Stimulated activated CD8-positive, alpha-beta memory T cell treated with anti-CD3 and anti-CD28 coated beads, Interleukin-7, amount 100 ng/mL, for 1 hour (primary cell): ENCODE data around the gene PRKCE.

Source experiments
- DNase-seq, 2 donors: peaks; one replicate each; pipeline ENCODE4 v3.0.0-alpha.2; 2020; ENCODE audit warnings: low read depth in 2 of 2

Gene PRKCE

DNA sequence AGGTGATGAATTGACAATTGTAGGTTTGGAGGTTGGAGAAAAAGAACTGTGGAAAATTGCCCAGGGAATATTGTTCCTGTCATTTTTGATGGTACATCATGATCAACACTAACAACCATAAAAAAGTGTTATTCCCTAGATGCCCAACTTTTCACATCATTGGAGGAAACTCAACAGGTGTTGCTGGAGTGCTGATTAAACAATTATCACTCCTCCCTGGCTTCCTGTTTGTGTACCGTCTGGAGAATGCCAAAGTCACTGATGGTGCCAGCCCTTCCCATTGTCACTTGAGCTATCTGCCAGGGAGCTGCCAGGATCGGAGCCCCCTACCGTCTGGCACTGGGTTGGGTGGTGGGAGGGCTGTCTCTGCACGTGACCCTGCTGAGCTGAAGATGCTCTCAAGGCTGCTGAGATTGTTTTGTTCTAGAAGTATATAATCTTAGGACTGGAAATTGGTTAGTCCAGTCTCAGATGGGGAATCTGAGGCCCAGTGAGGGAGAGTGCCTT is 156.9 kb downstream of the PRKCE start:
- DNase-seq, result no peak

DNA sequence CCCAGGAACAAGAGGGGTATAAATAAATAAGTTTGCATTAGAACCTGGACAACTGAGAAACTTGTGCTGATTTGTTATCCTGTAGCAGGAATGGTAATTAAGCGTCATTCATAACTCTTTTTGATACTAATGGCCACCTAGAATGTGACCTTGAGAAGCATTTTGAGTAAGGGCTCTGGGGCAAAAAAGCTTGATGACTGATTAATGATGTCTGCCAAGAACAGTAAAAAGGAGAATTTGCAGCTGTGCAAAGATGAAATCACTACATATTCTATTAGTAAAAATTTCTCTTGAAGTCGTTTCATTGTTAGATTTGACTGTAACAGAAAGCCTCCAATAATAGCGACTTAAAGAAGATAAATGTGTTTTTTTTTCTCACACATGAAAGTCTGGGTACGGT is 157.7 kb downstream of the PRKCE start:
- DNase-seq, result no peak

DNA sequence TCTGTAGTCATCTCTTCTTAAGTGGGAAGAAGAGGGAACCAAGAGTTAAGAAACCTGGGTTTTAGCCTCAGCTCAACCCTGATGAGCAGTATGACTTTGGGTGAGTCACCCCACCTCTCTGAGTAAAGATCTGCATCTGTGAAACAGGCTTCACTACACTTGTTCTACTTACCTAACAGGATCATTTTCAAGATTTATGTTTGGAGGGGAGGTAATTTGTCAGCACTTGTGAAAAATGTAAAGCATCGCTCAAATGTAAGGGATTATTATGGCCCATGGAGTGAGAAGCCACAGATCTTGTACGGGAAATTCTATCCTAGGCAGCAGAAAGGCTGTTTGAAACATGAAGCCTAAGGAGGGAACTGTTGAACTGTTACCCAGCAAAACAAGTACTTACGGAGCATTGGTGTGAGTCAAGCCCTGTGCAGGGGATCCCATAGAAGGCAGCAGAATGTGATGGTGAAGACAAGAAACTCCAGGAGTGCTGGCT is 160.6 kb downstream of the PRKCE start:
- DNase-seq, result no peak

DNA sequence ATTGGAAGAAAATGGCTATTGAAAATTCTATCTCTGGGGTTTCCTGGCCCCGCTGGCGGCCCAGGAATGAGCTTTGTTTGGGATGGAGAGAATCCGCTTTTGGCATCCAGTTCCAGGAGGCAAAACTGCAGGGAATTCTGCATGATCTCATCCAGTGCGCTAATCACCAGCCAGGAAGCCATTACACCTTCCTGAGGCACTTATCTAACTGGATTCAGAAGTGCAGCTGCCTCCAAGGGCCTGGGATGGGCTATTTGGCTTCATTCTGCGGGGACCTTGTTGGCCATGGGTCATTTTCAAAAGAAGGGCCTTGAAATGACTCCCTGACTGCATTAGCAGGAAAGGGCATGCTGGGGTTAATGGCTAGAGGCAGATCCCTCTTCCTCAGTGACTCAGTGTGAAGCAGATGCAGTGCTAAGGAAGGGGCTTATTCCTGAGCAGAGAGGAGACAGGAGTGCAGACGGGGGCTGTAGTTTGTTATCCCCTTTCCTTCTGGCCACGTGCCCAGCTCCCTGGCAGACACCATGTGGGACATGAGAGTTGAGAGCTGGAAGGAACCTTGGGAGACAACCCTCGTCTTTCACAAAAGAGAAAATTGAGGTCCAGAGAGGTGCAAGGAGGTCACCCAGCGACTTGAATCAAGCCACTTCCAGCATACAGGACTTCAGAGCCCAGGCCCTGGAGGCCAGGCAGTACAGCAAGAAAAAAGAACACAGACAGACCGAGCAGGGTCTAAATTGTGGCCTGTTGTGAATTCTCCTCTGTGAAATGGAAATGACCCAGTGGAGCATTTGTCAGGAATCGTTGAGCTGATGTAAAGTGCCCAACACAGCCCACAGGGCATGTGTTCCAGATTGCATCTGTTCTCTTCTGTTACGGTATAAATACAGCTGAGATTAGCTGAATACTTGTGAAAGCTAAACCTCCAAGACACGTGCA is 161.8 kb downstream of the PRKCE start:
- no peak for DNase-seq

DNA sequence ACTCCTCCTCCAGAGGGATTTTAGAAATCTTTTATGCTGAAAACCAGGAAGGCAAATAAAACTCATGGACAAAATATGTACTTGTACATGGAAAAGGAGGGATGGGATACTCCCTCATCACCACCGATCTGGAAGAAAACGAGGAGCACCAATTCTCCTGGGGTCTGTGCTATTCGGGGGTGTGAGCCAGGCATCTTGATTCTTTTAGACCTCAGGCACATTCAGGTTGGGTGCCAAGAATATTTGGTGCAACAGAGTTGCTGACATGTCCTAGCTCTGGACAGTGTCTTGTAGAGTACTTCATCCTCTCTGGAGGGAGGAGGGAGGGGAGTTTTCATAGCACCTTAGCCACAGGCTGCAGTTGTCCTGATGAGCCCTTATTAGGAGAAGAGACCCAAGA is 163.0 kb downstream of the PRKCE start:
- DNase-seq, result no peak

DNA sequence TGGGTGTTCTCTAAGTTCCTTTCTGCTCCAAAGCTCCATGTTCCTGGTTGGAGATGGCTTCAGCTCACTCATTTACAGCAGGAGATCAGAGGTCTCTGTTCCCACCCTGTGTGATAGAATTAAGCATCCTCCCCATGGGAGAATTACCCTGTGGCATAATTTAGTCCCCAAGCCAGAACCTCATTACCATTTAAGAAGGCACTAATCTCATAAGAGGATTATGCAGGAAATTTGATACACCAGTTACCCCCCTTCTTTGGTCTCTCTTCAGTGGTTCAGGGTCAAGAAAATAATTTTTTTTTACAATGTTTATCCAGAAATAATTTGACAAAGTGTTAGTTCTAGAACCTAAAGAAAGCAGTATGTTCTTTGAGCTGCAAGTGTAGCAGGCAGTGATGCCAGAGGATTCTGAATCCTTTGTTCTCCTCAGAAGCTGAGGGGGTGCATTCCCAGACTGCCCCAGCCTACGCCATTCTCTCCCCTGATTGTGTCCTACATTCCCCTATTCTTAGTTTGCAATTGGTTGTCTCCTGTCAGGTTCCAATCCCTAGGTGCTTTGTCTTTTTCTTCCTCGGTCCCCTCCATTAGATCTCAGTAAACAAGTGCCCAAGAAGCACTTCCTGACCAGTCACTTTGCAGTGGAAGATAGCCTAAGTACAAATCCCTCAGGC is 163.6 kb downstream of the PRKCE start:
- DNase-seq, result no peak

DNA sequence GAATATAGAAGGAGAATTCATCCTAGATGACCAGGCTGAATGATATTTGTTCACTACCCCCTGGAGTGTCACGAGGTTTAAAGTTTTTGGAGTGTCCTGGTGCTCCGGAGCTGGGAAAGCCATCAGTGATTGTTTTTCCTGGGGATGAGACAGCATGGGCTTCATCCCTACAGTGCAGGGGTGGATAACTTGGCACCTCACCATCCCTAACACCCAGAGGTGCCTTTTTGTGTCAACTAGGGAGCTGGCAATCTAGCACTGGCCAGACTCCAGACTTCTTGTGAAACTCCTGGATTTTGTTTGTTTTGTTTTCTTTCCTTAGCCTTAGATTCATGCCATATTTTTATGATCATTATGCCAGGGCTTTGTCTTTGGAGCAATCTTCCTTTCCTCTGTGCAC is 164.8 kb downstream of the PRKCE start:
- DNase-seq, result no peak

DNA sequence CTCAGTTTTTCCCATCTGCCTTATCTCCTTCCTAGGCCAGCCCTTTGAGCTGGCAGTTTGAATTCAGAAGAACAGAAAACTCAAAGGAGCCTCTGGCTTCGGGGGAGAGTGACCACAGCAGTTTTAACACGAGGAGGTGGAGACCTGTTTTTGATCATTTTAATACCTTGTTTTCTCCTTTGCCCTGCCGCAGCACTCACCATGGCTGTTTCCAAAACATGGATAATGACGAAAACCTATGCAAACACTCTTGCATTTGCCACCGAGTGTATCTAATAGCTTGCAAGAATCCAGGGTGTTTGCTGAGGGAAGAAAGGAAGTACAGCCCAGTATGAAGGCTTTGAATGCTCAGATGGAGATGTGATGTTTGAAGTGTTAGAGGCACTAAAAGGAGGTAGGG is 167.1 kb downstream of the PRKCE start:
- DNase-seq, result no peak

DNA sequence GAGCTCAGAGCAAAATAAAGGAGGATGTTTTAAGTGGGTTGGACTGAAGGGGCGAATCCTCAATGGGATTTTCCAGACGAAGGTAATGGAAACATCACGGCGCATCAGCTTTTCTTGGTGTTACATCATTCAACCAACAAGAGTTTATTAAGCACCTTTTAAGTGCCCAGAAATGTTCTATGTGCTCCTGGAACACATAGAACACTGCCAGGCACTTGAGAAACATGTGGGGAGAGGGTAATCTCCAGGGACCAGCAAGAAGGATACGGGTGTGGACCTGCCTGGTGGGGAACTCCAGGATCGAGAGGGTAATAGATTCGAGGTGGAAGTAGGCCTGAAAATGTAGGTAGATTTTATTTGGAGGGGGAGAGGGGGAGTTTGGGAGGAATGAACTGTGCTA is 168.6 kb downstream of the PRKCE start:
- DNase-seq, result no peak

DNA sequence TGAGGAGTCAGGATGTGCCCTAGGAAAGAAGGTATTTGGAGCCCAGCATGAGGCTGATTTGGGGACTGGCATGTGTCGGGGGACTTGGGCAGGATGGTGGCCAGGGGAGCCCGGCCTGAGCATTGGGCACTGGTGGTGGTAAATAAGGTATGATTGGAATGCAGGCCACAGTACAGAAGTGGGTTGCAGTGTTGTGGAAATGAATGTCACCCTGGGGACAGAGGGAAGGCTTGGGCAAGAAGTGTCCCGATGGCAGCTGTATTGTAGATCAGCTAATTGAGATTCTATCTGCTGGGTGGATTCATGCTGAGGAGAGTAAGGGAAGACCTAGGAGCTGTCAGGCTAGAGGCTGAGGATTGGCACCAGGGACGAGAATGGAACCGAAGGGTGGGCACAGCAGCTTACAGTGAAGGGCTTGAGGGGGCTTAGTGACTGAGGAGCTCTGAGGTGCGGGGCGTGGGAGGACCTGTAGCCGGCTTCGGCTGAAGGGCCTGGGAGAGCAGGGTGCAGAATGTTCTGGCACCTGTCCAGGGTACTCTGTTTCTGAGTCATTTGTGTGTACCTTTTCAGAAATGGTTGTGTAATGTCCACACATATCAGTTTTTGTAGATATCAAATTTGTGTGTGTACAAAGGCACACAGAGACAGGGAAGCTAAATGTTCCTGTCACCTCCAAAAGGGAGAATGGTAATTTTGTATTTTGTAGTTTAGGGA is 170.2 kb downstream of the PRKCE start:
- no peak for DNase-seq

DNA sequence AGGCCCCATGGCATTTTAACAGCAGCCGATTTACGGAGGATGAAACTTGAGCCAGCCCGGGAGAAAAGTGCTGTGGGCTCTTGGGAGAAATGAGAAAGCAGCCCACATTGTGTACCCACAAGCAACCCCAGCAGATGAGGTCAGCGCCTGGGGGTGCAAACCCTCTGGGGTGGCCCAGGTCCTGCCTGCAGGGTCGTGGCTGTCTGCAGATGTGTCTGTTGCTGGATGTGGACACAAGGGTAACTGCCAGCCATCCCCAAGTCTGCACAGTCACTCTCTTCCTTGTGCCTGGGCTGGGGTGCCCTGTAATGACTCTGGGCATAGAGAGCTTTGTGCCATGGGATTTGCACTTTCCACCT is 170.8 kb downstream of the PRKCE start:
- no peak for DNase-seq

DNA sequence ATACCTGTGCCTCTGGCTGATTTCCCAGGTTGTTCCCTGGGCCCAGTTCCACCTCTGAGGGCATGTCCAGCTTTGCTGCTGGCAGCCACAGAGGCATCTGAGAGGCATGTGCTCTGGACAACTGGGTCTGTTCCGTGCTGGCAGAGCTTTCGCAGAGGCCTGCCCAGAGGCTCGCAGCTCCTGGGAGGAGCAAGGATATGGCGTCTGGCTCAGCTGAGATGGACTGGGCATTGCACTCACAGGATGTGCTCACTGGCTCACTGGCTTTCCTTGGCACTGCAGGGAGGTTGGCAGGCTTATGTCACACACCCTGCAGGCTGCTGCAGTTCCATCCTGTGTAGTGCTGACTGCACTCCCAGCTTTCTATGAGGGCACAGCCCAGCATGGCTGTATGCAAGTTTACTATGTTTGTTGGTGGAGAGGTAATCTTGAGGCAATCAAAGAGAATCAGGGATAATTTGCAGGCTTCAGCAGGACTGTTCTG is 172.3 kb downstream of the PRKCE start:
- no peak for DNase-seq

DNA sequence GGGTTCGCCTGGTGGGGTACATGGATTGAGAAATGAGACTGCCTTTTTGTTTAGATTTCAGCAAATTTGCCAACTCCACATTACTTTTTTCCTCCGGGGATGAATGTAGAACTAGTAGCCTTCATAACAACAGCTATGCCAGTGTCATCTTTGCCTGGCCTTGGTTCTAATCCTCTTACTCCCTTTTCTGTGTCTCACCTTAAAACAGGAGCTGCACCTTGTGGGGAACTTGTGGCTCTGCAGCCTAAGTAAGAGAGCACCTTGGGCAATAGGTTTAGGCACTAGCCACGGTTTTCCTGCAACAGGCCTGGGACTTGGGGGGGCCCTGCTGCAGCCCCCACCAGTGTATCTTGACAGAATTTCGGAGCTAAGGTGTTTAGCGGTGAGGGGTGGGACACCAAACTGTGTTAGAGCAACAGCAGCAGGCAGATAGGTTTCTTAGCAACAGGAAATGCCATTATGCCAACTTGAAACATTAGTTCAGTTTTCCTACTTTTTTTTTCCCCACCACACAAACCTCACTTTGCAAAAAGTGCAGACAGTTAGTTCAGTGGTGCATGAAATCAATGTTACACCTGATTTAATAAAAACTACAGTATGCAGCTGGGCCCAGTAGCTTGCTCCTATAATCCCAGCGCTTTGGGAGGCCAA is 173.7 kb downstream of the PRKCE start:
- DNase-seq, result no peak

DNA sequence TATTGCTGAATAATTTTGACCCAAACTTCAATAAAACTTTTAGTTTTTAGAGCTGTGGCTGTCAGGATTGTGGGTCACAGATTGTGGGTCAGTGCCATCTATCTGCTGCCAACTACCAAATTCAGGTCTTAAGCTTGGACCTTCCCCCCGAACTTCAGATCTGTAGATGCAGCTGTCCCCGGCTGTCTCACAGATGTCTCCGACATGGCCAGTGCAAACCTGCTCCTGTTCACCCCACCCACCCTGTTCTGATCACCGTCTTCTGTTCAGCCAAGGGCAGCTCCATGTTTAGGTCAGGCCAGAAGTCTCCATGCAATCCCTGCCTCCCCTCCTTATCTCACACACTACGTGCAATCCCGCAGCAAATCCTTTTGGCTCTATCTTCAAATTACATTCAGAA is 175.0 kb downstream of the PRKCE start:
- DNase-seq, result no peak

DNA sequence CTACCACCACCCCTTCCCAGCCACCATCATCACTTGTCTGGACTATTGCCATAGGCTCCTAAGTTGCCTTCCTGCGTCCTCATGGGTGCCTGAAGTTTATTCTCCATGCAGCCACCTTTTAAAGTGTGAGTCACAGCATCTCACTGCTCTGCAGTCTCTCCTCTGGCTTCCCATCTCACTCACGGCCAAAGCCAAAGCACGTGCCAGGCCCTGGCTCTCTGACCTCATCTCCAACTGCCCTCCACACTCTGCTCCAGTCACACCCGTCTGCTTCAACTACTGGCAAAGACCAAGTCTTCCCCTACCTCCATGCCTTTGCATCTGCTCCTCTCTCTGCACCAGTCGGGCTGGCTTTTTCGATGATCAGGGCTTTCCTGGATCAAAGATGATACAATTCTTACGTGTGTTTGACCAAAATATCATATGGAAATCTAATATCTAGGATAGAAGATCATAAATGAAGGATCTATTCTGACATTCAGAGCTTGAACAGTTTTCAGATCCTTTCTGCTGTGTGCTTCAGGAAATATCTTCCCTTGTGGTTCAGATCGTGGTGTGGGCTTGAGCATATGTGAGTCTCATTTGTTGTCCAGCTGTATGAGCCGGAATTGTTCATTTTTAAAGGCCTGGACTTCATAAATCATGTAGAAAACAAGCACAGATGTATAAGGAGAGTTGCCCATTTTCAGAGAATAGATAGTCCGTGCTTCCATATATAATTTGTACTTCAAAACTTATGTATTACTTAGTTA is 175.6 kb downstream of the PRKCE start:
- no peak for DNase-seq

DNA sequence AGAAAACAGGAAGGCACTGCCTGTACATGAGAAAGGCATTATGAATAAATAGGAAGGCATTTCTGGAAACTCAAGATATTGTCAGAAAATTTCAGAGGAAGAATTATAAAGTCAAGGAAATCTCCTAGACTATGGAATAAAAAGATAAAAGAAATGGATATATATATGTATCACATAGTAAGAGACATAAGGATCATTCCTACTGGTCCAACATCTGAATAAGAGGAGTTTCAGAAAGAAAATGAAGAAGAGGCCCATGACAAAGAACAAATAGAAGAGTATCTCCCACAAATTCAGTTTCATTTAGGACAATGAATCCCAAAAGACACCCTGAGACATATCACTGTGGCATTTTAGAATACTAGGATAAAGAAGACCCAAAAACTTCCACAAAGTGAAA is 178.8 kb downstream of the PRKCE start:
- DNase-seq, result no peak

DNA sequence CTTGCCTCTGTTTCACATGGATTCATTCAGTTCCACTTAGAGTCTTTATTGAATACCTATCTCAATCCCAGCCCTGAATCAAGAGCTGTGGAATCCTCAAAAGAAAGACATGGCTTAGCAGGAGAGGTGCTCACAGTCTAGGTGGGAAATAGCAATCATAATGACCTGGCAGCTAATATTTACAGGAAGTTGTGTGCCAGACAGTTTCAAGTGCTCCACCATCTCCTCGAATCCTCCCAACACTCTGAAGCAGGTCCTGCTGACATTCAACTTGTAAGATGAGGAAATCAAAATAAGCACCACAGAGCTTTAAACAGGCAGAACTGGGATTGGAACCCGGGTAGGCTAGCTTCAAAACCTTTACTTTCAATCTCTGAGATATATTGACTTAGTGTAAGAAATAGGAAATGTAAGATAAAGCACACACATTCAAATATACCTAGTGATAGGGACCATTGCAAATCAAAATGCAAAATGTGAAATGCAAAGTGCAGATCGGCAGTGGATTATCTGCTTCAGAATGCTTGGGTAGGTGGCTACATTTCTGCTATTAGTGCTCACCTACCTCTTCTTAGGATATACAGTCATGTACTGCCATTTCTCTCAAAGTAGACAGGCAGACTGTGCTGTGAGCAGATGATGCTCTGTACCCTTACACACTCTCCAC is 182.0 kb downstream of the PRKCE start:
- DNase-seq, result no peak

DNA sequence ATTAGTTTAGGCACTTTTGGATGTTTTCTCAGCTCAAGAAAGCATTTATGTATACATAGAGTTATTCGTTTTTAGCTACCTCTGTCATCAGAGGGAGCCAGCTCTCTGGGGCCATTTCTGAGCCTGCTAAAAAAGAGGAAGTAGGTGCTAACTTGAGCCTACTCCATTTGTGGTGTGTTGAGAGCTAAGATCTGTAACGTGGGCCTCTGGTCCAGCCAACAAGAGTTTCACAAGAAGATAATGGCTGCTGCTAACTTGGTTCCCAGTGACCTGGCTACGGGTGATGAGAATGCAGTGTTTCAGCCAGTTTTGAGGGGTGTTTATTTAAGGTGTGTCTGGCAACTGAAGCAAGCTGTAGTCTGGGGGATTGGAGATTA is 182.5 kb downstream of the PRKCE start:
- DNase-seq, result no peak

DNA sequence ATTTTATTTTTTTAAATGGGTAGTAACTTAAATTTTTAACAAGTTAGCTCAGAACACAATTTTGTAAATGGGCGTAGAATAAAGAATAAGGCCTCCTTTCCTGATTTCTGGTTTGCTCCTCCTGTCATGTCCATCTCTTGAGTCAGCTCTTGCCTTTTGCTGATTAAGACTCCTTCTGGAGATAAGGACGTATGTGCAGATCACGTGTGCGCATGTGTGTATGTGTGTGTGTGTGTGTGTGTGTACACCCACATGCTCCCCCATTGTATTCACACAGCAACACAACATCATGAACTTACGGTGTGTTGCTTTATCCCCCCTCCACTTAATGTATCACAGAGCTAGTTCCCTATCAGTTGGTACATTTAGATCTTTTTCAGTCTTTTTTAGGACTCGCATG is 182.9 kb downstream of the PRKCE start:
- no peak for DNase-seq

DNA sequence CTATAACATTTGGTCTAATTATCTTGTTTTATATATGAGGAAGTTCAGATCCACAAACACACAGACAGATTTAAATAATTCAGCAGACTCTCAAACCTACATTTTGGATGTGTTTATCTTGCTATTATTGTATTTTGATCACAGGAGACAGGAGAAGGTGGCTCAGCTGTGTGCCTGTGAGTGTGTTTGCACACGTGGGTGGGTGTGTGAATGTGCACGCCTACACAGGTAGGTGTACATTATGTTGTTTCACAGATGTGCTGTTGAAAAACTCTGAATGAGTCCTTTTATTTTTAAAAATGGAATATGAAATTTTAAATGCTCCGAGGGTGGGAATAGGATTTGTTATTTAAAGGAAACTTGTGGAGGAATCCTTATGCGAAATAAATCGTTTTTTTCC is 183.4 kb downstream of the PRKCE start:
- no peak for DNase-seq
